ENCODE measurements around the gene CAB39L. TPM values are rescaled to one million over a fixed set of nuclear protein-coding genes. Genes with fewer than 3 reads are reported as not detected.

Gene CAB39L
- total RNA-seq, 1 donor from 2014 or later = 13.4 TPM

DNA sequence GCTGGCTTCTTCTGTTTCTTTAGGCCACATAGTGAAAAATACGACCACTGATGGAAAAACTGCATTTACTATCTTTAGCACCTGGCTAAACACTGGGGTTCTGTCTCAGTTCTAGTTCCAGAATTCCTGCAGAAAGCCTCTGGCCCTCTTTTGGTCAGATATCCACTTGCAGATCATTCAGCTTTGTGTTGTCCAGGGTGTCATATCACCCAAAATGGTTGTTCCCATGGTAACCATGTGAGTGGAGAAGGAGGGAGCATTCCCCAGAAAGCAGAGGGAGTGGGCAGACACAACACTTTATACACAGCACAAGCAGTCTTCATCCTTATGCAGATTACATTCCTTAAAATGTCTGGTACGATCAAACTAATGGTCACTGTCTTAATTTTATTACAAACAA is 73.5 kb downstream of the CAB39L start:
- TF ChIP-seq, protein P1, sequence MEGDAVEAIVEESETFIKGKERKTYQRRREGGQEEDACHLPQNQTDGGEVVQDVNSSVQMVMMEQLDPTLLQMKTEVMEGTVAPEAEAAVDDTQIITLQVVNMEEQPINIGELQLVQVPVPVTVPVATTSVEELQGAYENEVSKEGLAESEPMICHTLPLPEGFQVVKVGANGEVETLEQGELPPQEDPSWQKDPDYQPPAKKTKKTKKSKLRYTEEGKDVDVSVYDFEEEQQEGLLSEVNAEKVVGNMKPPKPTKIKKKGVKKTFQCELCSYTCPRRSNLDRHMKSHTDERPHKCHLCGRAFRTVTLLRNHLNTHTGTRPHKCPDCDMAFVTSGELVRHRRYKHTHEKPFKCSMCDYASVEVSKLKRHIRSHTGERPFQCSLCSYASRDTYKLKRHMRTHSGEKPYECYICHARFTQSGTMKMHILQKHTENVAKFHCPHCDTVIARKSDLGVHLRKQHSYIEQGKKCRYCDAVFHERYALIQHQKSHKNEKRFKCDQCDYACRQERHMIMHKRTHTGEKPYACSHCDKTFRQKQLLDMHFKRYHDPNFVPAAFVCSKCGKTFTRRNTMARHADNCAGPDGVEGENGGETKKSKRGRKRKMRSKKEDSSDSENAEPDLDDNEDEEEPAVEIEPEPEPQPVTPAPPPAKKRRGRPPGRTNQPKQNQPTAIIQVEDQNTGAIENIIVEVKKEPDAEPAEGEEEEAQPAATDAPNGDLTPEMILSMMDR (IDR thresholded peaks at IDR 0.05) = no peak
- ATAC-seq = no peak
- Histone ChIP-seq H3K27me3 (ENCODE audit: low read depth) (no peaks in the 10 kb centered on the region), H3K9me3 (no peaks in the 10 kb centered on the region), H3K4me1 (no peaks in the 10 kb centered on the region), H3K4me3 (no peak overlapping the region), H3K27ac (no peak overlapping the region), H3K36me3 (no peaks in the 10 kb centered on the region)
- intact Hi-C loops (cut with DNase I) = no loop called here
- DNase-seq = no peak

DNA sequence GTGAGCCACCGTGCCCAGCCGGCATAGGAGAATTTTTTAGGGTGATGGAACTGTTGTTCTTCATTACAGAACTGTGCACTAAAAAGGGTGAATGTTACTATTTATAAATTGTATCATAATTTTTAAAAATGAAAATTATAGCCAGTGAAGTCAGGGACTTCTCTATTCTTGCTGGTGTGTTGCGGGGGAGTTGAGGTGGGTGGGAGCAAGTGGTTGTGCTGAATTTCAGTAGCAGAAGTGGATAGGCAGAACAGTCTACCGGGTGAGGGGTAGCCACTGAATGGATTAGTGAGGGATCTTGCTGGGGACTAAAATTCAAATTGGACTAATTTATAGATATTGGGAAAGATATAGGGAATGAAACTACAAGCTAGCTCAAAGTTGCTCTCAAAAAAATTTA is 74.0 kb downstream of the CAB39L start:
- Histone ChIP-seq H3K9me3 (no peaks in the 10 kb centered on the region), H3K4me3 (no peak overlapping the region), H3K27ac (no peak overlapping the region), H3K4me1 (no peaks in the 10 kb centered on the region), H3K36me3 (no peaks in the 10 kb centered on the region), H3K27me3 (ENCODE audit: low read depth) (no peaks in the 10 kb centered on the region)
- intact Hi-C loops (cut with DNase I) = no loop called here
- TF ChIP-seq, protein P1 (IDR thresholded peaks at IDR 0.05) = no peak
- ATAC-seq = no peak
- DNase-seq = no peak

DNA sequence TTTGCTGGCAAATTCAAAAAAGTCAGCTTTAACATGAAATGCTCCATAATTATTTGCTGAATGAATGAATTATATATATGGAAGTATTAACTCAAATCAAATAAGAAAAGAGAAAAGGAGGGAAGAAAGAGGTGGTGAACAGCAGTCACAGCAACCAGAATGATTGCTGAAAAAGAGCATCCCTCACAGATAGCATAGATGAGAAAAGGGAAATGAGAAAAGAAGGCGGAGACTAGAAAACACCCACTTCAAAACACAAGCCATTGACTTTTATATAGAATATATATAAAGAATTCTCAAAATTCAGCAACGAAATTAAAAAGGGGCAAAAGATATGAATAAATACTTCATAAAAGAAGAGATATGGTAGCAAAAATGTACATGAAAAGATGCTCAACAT is 75.2 kb downstream of the CAB39L start:
- no peaks in the 10 kb centered on the region for H3K4me1 ChIP-seq
- peak overlapping the region; percentile 2 for H3K27ac ChIP-seq
- H3K4me3 ChIP-seq = no peak overlapping the region
- DNase-seq (no peak), ATAC-seq (no peak)
- no peaks in the 10 kb centered on the region for H3K9me3 ChIP-seq
- intact Hi-C loops (cut with DNase I) = no loop called here
- H3K27me3 ChIP-seq (ENCODE audit: low read depth) = no peaks in the 10 kb centered on the region
- TF ChIP-seq, protein P1 (IDR thresholded peaks at IDR 0.05) = no peak
- no peaks in the 10 kb centered on the region for H3K36me3 ChIP-seq

DNA sequence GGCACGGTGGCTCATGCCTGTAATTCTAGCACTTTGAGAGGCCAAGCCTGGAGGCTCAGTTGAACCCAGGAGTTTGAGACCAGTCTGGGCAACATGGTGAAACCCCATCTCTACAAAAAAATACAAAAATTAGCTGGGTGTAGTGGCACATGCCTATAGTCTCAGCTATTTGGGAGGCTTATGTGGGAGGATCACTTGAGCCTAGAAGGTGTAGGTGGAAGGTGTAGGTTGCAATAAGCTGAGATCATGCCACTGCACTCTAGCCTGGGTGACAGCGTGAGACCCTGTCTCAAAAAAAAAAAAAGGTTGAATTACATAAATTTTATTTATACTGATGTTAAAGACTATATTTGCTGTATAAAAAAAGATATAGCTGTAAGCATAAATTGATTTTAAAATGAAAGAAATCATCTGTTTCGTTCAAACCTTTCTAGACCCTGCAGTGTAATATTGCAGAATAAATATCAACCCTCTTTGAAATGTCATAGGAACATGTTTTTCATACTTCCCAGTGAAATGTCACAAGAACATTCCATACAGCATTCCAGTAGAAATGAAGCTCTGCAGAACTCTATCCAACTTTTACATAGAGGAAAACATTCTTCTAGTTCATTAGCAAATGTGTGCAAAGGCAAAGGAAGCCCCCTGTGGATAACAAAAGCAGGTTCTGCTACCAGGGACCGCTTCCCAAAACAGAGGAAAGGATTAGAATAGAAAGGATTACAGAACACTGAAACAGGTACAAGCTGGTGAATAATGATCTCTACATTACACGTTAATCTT is 76.0 kb downstream of the CAB39L start:
- Histone ChIP-seq H3K9me3 (no peaks in the 10 kb centered on the region), H3K27me3 (ENCODE audit: low read depth) (no peaks in the 10 kb centered on the region), H3K4me1 (no peaks in the 10 kb centered on the region), H3K36me3 (no peaks in the 10 kb centered on the region), H3K4me3 (no peak overlapping the region), H3K27ac (peak overlapping the region; percentile 2)
- intact Hi-C loops (cut with DNase I) = no loop called here
- TF ChIP-seq, protein P1 (IDR thresholded peaks at IDR 0.05) = no peak
- DNase-seq (no peak), ATAC-seq (no peak)

DNA sequence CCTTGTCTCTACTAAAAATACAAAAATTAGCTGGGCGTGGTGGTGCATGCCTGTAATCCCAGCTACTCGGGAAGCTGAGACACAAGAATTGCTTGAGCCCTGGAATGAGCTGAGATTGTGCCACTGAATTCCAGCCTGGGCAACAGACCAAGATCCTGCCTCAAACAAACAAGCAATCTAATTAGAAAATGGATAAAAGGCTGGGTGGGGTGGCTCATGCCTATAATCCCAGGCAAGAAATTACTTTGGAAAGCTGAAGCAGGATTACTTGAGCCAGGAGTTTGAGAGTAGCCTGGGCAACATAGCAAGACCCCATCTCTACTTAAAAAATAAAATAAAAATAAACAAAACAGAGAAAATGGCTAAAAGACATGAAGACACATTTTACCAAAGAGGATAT is 77.0 kb downstream of the CAB39L start:
- H3K36me3 ChIP-seq = no peaks in the 10 kb centered on the region
- DNase-seq (no peak), ATAC-seq (no peak)
- no peak overlapping the region for H3K4me3 ChIP-seq
- TF ChIP-seq, protein P1 (IDR thresholded peaks at IDR 0.05) = no peak
- H3K27me3 ChIP-seq (ENCODE audit: low read depth) = no peaks in the 10 kb centered on the region
- H3K9me3 ChIP-seq = no peaks in the 10 kb centered on the region
- H3K4me1 ChIP-seq = no peaks in the 10 kb centered on the region
- H3K27ac ChIP-seq = no peak overlapping the region
- intact Hi-C loops (cut with DNase I) = no loop called here
